Measurements from ENCODE around the gene TULP1.

Gene TULP1

GRCh38 chr6:35481226-35481625 lies 31.5 kb downstream of the TULP1 start:
- no peak for DNase-seq

- DNase-seq: no peak
These were observed 32.5 kb downstream of the TULP1 start for GRCh38 chr6:35480176-35480575.

- no peak for DNase-seq
These were observed 34.4 kb downstream of the TULP1 start for GRCh38 chr6:35478259-35478658.

- no peak for DNase-seq
These were observed 35.0 kb downstream of the TULP1 start for GRCh38 chr6:35477551-35478179.

GRCh38 chr6:35477028-35477427 lies 35.7 kb downstream of the TULP1 start:
- no peak for DNase-seq

- DNase-seq: no peak
These were observed 36.7 kb downstream of the TULP1 start for GRCh38 chr6:35476004-35476403.

GRCh38 chr6:35475573-35475972 lies 37.1 kb downstream of the TULP1 start:
- DNase-seq: no peak

- DNase-seq: no peak
These were observed 37.6 kb downstream of the TULP1 start for GRCh38 chr6:35474942-35475570.

- no peak for DNase-seq
These were observed 38.4 kb downstream of the TULP1 start for GRCh38 chr6:35474131-35474941.

- DNase-seq: no peak
These were observed 38.9 kb downstream of the TULP1 start for GRCh38 chr6:35473850-35474130.

GRCh38 chr6:35473075-35473849 lies 39.4 kb downstream of the TULP1 start:
- DNase-seq: no peak

GRCh38 chr6:35471836-35472345 lies 40.8 kb downstream of the TULP1 start:
- no peak for DNase-seq

GRCh38 chr6:35470663-35471120 lies 42.0 kb downstream of the TULP1 start:
- no peak for DNase-seq

- DNase-seq: no peak
These were observed 42.7 kb downstream of the TULP1 start for GRCh38 chr6:35469751-35470662.

GRCh38 chr6:35468980-35469750 lies 43.5 kb downstream of the TULP1 start:
- no peak for DNase-seq

- DNase-seq: peak; percentile 96
These were observed 44.3 kb downstream of the TULP1 start, which contains the start of gene RPL10A for GRCh38 chr6:35468181-35468979. RPL10A (plus strand) TSS chr6:35468401; CDS start chr6:35468435, 34 bp downstream.

- DNase-seq: no peak
These were observed 47.0 kb downstream of the TULP1 start for GRCh38 chr6:35465646-35466045.

GRCh38 chr6:35463292-35463691 lies 49.4 kb downstream of the TULP1 start:
- DNase-seq: no peak

GRCh38 chr6:35461270-35461669 lies 51.4 kb downstream of the TULP1 start:
- no peak for DNase-seq

GRCh38 chr6:35457907-35458306 lies 54.8 kb downstream of the TULP1 start:
- no peak for DNase-seq
